NOMO-1 (cell line): ENCODE data around the gene KLF7.

ENCODE experiments used
- DNase-seq, 2 experiments: peaks; one replicate each; lab custom pipeline; 2025; ENCODE audit not compliant: unreplicated experiment in 2 of 2; lab: John Stamatoyannopoulos, UW

The KLF7 gene

DNA sequence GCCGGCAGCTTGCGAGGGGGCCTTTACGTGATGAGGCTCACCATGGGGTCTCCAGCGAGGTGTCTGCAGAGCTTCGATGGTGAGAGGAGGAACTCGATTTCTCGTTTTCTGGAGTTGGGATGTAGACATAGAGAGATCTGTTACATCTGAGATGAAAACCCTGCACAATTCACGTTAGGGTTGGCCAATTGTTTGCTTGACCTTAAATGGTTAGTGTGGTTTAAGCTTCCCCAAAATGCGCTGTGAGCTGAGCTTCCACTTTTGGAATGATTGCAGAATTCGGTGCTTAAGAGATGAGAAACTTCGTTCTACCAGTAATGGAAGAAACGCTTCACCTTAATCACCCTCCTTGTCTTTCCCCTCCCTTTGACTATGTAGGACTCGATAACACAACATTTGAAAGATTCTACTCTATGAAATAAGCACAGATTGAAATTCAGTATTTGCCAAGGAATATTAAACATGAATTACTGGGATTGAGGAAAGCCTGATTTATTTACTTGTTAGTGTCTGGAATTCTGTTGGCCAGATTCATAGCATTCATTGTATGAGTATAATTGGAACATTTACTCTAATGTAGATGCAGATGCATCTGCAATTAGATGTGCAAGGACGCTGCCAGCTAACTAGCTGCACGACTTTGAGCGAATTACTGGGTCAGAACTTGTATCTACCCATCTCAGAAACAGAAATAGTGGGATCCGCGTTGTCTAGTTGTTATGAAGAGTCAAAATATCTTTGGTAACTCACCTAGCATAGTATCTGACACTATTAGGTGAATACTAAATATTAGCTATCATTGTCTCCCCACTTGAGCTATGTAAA lies 1.6 kb upstream of the KLF7 start:
- DNase-seq, result peak; percentile 85 to 94

GRCh38 chr2:207166349-207167098 lies 776 bp upstream of the KLF7 start:
- peak; percentile 68 to 80 for DNase-seq

GRCh38 chr2:207166039-207166348 lies 246 bp upstream of the KLF7 start:
- DNase-seq, result peak; percentile 97

GRCh38 chr2:207164006-207164831 lies 1.5 kb downstream of the KLF7 start:
- no peak for DNase-seq

- no peak for DNase-seq
These were observed 2.1 kb downstream of the KLF7 start for GRCh38 chr2:207163756-207164005.

- DNase-seq, result peak in 1 of 2 experiments; percentile 9
These were observed 2.5 kb downstream of the KLF7 start for GRCh38 chr2:207163053-207163755.

- DNase-seq, result no peak
These were observed 3.4 kb downstream of the KLF7 start for GRCh38 chr2:207162316-207162715.

DNA sequence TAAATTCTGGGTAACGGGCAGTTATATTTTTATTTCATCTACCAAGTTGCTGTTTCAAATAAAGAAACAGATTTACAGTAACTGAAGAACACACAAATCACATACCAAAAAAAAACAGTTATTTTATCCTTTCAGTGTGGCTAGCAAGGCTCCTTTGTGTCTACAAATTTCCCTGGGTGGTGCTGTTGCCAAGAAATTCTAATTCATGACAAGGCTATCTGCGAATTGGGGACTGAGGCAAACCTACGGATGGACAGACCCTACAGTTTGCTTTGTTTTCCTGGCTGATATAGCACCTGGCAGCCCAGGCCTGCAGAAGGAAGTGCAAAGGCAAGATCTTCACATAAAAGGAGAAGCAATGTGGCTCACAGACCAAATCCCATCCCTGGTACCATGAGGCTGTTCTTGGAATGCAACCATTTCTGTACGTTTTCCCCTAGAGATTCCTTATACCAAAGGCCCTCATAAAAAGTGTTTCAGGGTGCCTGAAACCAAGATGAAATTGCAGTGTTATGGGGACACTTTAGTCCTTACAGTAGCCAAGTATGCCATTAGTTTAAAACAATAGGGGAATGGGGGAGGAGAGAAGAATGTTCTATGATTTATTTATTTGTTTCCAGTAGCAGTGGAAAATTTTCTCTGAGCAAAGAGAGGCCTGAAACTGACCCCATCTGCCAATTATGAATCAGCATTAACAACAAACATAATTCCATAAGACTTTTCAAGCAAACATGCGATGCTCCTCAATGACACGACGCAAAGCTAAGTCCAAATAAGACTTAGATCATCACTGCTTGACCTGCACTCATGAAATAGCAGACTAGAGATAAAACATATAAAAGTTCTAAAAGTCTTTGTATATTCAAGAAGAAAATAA lies 4.3 kb downstream of the KLF7 start:
- DNase-seq, result no peak

- no peak for DNase-seq
These were observed 5.6 kb downstream of the KLF7 start for GRCh38 chr2:207160115-207160514.

DNA sequence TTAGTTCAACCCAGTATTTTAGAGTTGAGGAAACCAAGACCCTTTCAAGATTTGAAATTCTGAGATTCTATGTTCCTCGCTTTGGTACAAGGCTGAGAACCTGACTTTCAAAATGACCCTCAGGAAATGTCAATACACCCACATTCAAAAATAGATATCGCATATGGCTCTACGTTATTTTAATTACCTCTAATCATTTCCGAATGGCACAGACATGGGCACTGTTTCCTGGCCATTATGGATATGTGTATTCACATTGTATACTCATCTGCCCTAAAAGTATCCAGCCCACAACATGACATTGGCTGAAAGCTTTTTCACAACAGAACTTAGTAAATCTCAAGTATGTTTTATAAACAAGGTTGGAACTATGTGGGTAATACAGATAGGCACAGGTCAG lies 6.7 kb downstream of the KLF7 start:
- DNase-seq, result no peak

DNA sequence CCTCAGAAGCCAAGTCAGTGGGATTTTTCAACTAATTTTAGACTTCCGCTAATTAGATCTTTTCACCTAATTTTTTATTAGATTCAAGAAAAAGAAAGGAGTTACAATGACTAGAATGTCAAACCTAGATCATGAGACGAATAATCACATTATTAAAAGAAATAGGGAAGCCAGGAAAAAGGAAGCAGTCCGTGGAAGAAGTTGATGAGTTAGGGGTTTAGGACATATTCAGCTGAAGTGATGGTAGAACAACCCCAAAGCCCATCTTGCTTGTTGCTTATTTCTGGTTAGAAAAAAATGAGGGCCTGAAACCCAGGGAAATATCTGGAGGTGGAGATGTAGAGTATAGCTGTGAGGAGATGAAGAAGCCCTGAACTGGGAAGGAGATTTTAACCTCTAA lies 8.0 kb downstream of the KLF7 start:
- DNase-seq, result no peak

GRCh38 chr2:207157162-207157481 lies 8.6 kb downstream of the KLF7 start:
- DNase-seq, result no peak

GRCh38 chr2:207156451-207157161 lies 9.1 kb downstream of the KLF7 start:
- no peak for DNase-seq

DNA sequence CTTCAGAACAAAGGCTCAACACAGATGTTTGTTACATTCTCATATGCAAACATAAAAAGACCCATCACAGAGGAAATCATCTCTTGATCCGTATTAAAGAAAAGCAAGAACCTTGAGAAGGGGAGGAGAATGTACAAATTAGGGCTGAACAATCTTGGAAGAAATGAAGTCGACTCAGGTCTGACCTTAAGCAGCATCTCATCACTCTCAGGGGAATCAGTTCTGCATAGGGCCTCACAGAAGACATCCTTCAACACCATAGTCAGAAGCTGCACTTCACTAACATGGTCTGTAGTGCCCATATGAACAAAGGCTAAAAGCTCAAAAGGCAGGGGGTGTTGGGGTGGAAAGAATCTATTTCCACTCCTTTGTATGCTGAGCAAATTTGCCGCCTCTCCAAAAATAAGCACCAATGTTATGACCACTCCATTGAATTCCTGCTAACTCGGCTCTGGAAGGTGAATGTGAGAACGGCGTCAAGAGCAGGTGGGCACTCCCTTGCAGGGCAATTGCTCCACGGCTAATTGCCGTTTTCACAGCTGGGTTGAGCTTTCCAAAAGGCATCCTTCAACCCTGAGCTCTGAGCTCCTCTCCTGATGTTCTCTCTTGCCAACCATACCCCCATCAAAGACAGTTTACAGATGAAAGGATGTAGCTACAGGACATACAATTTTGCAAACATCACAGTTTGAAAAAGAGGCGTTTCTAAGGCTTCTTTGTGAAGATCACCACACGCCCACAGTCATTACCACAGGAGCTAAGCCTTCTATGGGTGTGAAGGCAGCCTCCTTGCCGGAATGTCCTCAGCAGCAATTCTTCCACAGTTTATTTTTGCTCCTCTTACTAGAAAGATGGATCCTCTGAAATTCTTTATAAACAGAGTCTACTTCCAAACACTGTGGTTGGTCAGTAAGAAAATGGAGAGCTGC lies 10.0 kb downstream of the KLF7 start:
- DNase-seq, result no peak

- DNase-seq, result no peak
These were observed 10.9 kb downstream of the KLF7 start for GRCh38 chr2:207154556-207155510.

DNA sequence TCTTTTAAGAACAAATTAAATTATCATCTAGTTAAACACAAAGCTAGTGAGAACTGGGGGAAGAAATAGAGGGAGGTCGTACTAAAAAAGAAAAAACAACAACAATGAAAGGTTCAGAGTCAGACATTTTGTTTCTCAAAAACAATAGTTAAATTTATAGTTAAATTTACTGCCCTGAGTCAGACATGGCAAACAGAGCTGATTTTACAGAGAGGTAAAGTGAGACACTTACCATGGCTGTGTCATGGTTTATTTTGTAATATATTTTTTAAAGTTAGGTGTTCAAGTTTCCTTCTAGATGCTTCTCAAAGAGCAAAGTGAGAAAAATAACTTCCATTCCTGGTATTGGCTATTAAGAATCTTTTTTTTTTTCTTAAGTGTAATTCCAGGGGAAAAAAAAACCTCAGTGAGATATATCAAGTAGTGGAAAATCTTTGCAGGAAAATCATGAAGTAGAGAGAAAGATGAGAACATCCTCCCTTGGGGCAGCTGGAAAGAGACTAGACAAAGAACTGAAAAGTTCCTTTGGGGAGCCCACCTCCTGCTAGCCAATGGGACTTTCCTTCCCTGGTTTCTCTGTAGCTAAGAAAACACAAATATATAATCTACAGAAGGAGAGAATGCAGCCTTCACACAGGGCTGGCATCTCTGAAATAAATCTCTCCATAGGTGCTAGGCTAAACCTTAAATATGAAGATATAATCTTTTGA lies 12.3 kb downstream of the KLF7 start:
- no peak for DNase-seq

DNA sequence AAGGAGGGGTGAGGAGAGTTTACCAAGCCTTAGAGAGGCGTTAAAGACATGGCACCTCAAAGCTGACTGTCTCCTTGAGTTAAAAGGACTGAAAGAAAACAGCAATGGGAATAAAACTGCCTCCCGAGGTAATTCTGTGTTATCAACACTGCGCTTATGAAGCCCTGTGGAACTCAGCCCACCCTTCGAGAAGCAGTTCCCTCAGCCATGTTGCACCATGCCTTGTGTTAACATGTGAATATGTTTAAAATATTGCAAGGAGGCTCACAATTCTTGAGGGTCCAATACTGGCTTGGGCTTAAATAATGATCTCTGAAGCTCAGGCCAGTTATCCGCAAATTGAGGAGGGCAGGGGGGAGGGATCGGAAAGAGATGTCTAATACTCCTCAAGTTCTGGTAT lies 14.7 kb downstream of the KLF7 start:
- no peak for DNase-seq
